Measurements from ENCODE around the gene GIT1. TPM values are rescaled to one million over a fixed set of nuclear protein-coding genes. Genes with fewer than 3 reads are reported as not detected.

GIT1 gene
- total RNA-seq, 4 donors from 2014 or later, result 31.9 to 66.7 (median 52.6) TPM

DNA sequence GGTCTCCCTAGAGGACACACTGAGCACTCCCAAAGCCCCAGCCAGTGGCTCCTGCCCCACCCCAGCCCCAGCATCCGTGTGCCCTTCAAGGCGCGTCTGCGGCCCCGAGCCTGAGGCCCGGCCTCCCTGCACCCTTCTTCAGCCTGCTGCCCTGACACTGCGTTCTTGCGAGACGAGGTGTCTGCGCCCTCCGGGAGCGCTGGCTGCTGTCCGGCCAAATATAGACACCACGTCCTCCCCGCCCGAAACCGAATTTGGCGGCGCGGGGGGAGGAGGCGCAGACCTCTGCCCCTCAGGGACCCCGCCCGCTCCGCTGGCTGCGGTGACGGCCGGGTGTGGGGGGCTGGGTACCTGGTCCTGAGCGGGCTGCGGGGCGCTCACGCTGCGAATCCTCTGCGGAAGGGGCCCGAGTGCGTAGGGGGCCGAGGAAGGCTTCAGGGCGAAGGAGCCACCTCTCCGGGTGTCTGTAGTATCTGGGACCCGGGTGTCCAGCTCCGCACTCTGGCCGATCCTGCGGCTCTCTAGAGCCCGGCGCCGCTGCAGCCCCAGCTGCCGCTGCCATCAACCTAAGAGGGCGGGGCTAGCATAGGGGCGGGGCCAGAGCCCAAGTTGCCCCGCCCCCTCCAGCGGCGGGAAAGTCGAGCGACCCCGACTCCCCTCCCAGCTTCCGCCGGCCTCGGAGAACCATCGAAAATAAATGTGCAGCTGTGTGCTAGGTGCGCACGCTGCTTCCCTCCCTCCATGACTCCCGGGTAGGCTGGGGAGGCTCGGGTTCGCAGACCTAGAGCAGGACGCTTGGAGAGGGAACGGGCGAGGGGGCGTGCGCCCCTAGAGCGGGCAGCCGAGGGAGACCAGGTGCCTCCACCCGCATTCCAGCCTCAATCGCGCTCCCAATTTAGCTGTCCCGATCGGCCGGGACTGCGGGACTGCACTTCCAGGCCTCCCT lies 33.2 kb upstream of the GIT1 start, which contains the start of gene CORO6:
Gene CORO6, minus strand, starts transcription at position 576 of the 946 bp plus-strand sequence. CDS start 1,491 bp downstream, outside the sequence.
- Histone ChIP-seq H3K9me3 (no peaks in the 10 kb centered on the region), H3K4me3 (peak within 1 kb of the TSS; percentile 45 to 70 (median 62)), H3K27ac (peak within 1 kb of the TSS in 3 of 4 donors; percentile 3 to 60 (median 47)), H3K27me3 (no peaks in the 10 kb centered on the region), H3K36me3 (no peaks in the 10 kb centered on the region), H3K4me1 (peaks cover 0 to 25% (median 10%) of the 10 kb centered on the region in 4 donors)
- DNase-seq, result peak; percentile 55 to 70 (median 69)
- TF ChIP-seq POLR2A (IDR thresholded peaks at IDR 0.05), result no peak
- TF ChIP-seq, protein P1, sequence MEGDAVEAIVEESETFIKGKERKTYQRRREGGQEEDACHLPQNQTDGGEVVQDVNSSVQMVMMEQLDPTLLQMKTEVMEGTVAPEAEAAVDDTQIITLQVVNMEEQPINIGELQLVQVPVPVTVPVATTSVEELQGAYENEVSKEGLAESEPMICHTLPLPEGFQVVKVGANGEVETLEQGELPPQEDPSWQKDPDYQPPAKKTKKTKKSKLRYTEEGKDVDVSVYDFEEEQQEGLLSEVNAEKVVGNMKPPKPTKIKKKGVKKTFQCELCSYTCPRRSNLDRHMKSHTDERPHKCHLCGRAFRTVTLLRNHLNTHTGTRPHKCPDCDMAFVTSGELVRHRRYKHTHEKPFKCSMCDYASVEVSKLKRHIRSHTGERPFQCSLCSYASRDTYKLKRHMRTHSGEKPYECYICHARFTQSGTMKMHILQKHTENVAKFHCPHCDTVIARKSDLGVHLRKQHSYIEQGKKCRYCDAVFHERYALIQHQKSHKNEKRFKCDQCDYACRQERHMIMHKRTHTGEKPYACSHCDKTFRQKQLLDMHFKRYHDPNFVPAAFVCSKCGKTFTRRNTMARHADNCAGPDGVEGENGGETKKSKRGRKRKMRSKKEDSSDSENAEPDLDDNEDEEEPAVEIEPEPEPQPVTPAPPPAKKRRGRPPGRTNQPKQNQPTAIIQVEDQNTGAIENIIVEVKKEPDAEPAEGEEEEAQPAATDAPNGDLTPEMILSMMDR (IDR thresholded peaks at IDR 0.05), result no peak

DNA sequence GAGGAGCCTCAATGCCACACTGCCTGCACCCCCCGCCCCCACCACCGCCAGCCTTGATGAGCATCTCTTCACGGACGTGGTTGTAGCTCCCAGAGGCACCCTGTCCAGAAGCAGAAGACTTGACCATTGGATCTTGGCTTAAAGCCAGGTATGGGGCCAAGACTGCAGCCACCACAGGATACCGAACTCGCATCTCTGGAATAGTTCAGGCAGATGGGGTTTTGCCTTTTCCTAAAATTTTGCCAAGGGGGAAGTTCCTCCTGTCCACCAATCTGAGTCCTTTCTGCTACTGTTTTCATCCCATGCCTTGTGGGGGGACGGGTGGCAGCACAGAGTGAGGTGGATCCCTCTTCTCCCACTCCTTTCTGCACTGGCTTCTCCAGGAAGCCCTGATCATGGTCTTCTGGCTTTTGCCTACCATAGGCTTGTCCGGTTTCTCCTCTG lies 32.3 kb upstream of the GIT1 start:
- TF ChIP-seq, protein P1 (IDR thresholded peaks at IDR 0.05), result no peak
- no peak for TF ChIP-seq POLR2A (IDR thresholded peaks at IDR 0.05)
- H3K27ac ChIP-seq, result peak overlapping the region in 2 of 4 donors; percentile 47 to 60
- H3K27me3 ChIP-seq, result no peaks in the 10 kb centered on the region
- H3K36me3 ChIP-seq, result no peaks in the 10 kb centered on the region
- H3K4me1 ChIP-seq, result peaks cover 0 to 33% (median 18%) of the 10 kb centered on the region in 4 donors
- H3K9me3 ChIP-seq, result no peaks in the 10 kb centered on the region
- H3K4me3 ChIP-seq, result peak overlapping the region in 2 of 4 donors; percentile 66 to 70
- DNase-seq, result no peak

DNA sequence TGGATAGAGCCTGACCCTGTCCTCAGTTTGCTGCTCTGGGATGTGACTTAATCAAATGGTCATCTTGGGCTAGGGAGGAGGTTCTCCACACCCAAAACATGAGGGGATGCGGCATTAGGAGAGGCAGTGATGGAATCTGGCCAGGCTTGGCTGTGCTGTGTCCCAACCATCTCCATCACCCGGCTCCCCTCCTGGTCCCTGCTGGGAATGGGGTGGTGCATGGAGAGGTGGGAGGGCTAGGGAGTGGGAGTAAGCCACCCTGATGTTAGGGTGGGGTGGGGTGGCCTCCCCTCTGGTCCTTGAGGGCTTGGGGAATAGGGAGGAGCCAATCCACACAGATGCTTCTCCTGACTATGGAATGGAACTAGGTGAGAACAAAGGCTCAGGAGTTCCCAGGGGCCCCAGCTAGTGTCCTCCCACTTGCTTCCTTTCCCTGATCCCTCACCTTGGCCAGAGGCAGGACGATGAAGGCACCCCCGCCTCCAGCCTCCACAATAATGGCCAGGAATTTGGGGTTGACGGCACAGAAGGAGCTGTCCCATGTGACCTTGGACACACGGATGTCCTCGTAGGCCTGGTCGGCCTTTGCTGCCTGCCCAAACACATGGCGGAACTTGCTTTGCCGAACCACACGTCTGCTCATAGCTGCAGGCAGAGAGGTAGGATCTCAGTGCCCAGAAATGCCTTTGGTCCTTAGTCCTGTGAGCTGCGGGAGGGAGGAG lies 31.5 kb upstream of the GIT1 start:
- H3K27me3 ChIP-seq, result no peaks in the 10 kb centered on the region
- H3K4me3 ChIP-seq, result no peak overlapping the region
- no peak overlapping the region for H3K27ac ChIP-seq
- TF ChIP-seq, protein P1 (IDR thresholded peaks at IDR 0.05), result no peak
- TF ChIP-seq POLR2A (IDR thresholded peaks at IDR 0.05), result no peak
- DNase-seq, result no peak
- no peaks in the 10 kb centered on the region for H3K36me3 ChIP-seq
- no peaks in the 10 kb centered on the region for H3K9me3 ChIP-seq
- peaks cover 0 to 41% (median 26%) of the 10 kb centered on the region in 4 donors for H3K4me1 ChIP-seq

DNA sequence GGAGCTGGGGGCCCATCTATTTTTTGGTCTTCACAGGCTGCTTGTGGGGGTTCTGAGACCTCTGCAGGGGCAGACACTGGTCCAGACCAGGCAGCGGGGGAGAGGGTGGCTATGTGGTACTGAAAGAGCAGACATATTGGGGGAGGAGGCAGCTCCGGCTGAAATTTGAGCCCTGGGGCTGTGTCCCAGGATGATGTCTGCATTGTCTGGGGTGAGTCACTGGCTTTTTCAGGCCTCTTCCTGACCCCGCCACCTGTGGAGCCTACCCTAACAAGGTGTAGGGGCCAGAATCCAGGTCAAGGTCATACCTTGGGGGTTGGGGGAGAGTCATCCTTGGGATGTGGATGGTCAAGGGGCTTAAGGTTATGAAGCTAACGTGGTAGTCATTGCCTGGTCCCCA lies 30.8 kb upstream of the GIT1 start:
- Histone ChIP-seq H3K27me3 (no peaks in the 10 kb centered on the region), H3K4me3 (no peak overlapping the region), H3K9me3 (no peaks in the 10 kb centered on the region), H3K36me3 (no peaks in the 10 kb centered on the region), H3K27ac (no peak overlapping the region), H3K4me1 (peaks cover 0 to 46% (median 30%) of the 10 kb centered on the region in 4 donors)
- DNase-seq, result no peak
- TF ChIP-seq, protein P1 (IDR thresholded peaks at IDR 0.05), result no peak
- no peak for TF ChIP-seq POLR2A (IDR thresholded peaks at IDR 0.05)

DNA sequence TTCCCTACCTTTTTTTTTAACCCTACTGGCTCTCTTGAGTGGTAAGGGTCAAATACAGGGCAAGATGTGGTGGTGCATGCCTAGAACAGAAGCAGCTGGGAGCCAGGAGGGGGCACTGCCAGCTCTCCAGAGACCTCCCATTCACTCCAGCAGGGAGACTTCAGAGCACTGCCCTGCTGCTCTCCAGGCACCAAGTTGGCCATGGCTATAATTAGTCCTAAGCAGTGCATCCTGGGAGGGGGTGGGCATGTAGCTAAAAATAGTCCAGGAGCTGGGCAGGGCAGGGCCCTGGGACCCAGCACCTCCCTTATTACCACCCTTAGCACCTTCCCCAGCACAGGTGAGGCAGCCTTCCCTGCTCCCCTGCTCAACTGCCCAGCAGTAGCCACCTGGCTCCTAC lies 29.8 kb upstream of the GIT1 start:
- Histone ChIP-seq H3K4me1 (peaks cover 0 to 57% (median 38%) of the 10 kb centered on the region in 4 donors), H3K9me3 (no peaks in the 10 kb centered on the region), H3K36me3 (no peaks in the 10 kb centered on the region), H3K4me3 (no peak overlapping the region), H3K27ac (no peak overlapping the region), H3K27me3 (no peaks in the 10 kb centered on the region)
- TF ChIP-seq, protein P1 (IDR thresholded peaks at IDR 0.05), result no peak
- TF ChIP-seq POLR2A (IDR thresholded peaks at IDR 0.05), result no peak
- no peak for DNase-seq
